Suprapubic skin (tissue), 4 donors: ENCODE measurements around the gene CDK4.

Source experiments
- EP300 ChIP-seq: sonication (generic); formaldehyde crosslinking; IDR thresholded peaks from one replicate; pipeline ENCODE4 v1.6.1; 2017; ENCODE audit warnings: antibody characterized with exemption
- POLR2A ChIP-seq, 2 donors: fragments of 450-650 bp; IDR thresholded peaks; one replicate each; pipeline ENCODE4 v1.6.1; 2017; ENCODE audit warnings: antibody characterized with exemption in 2 of 2, mild to moderate bottlenecking in 2 of 2, moderate library complexity in 2 of 2
- POLR2AphosphoS5 ChIP-seq, 3 donors: sonication (generic); formaldehyde crosslinking; IDR thresholded peaks; one replicate each; pipeline ENCODE4 v1.6.1; 2017; ENCODE audit warnings: antibody characterized with exemption in 3 of 3
- TF ChIP-seq, protein P1 (sequence below), 2 donors: fragments of 200-600 bp in 1 of 2; fragments of 450-650 bp in 1 of 2; sonication (generic) in 1 of 2; IDR thresholded peaks; one replicate each; pipeline ENCODE4 v1.5.1; 2016 to 2019; ENCODE audit warnings: antibody characterized with exemption in 2 of 2, mild to moderate bottlenecking in 1 of 2, moderate library complexity in 1 of 2

- no peak for TF ChIP-seq POLR2A (IDR thresholded peaks at IDR 0.05)
- TF ChIP-seq, protein P1, sequence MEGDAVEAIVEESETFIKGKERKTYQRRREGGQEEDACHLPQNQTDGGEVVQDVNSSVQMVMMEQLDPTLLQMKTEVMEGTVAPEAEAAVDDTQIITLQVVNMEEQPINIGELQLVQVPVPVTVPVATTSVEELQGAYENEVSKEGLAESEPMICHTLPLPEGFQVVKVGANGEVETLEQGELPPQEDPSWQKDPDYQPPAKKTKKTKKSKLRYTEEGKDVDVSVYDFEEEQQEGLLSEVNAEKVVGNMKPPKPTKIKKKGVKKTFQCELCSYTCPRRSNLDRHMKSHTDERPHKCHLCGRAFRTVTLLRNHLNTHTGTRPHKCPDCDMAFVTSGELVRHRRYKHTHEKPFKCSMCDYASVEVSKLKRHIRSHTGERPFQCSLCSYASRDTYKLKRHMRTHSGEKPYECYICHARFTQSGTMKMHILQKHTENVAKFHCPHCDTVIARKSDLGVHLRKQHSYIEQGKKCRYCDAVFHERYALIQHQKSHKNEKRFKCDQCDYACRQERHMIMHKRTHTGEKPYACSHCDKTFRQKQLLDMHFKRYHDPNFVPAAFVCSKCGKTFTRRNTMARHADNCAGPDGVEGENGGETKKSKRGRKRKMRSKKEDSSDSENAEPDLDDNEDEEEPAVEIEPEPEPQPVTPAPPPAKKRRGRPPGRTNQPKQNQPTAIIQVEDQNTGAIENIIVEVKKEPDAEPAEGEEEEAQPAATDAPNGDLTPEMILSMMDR (IDR thresholded peaks at IDR 0.05): no peak
- TF ChIP-seq POLR2AphosphoS5 (IDR thresholded peaks at IDR 0.05): no peak
- no peak for TF ChIP-seq EP300
Measured at GRCh38 chr12:57720606-57721595, 31.2 kb downstream of the CDK4 start.
